ENCODE results near the gene RAN.
"Not testable (repeated sequence)": the region's sequence is repeated elsewhere in the genome, so short reads cannot be mapped to it uniquely, and the experiment has no call there.

Gene RAN

GRCh38 chr12:130881046-130881445, 9.2 kb downstream of the RAN start:
- Mint-ChIP-seq H3K4me1 (peaks cover 41% of the 10 kb centered on the region), H3K27me3 (no peaks in the 10 kb centered on the region), H3K4me3 (no peak overlapping the region)

GRCh38 chr12:130881548-130881947, 9.7 kb downstream of the RAN start:
- no peak overlapping the region for H3K4me3 Mint-ChIP-seq
- no peaks in the 10 kb centered on the region for H3K9me3 Mint-ChIP-seq
- H3K27ac Mint-ChIP-seq = no peak overlapping the region
- peaks cover 38% of the 10 kb centered on the region for H3K4me1 Mint-ChIP-seq
- no peaks in the 10 kb centered on the region for H3K27me3 Mint-ChIP-seq
- H3K36me3 Mint-ChIP-seq = peaks cover 10% of the 10 kb centered on the region

More at GRCh38 chr12:130881046-130881445, 9.2 kb downstream of the RAN start:
- Mint-ChIP-seq H3K27ac (peak overlapping the region; percentile 9), H3K36me3 (peaks cover 12% of the 10 kb centered on the region), H3K9me3 (no peaks in the 10 kb centered on the region)

GRCh38 chr12:130887190-130887589, 15.3 kb downstream of the RAN start:
- H3K4me3 Mint-ChIP-seq, H3K27me3 Mint-ChIP-seq, H3K36me3 Mint-ChIP-seq, H3K9me3 Mint-ChIP-seq, H3K4me1 Mint-ChIP-seq, H3K27ac Mint-ChIP-seq: not testable (repeated sequence)

- H3K4me1 Mint-ChIP-seq = no peaks in the 10 kb centered on the region
- peaks cover 7% of the 10 kb centered on the region for H3K9me3 Mint-ChIP-seq
- peaks cover 5% of the 10 kb centered on the region for H3K36me3 Mint-ChIP-seq
- no peak overlapping the region for H3K4me3 Mint-ChIP-seq
- no peak overlapping the region for H3K27ac Mint-ChIP-seq
- peaks cover 7% of the 10 kb centered on the region for H3K27me3 Mint-ChIP-seq
Observed at GRCh38 chr12:130904064-130904463, 32.2 kb downstream of the RAN start.

GRCh38 chr12:130904936-130905455, 33.1 kb downstream of the RAN start:
- H3K4me1 Mint-ChIP-seq, H3K36me3 Mint-ChIP-seq, H3K9me3 Mint-ChIP-seq, H3K27ac Mint-ChIP-seq, H3K4me3 Mint-ChIP-seq, H3K27me3 Mint-ChIP-seq: not testable (repeated sequence)

- Mint-ChIP-seq H3K4me1 (no peaks in the 10 kb centered on the region), H3K9me3 (peaks cover 24% of the 10 kb centered on the region), H3K36me3 (peaks cover 8% of the 10 kb centered on the region), H3K4me3 (no peak overlapping the region), H3K27ac (no peak overlapping the region), H3K27me3 (peaks cover 12% of the 10 kb centered on the region)
Observed at GRCh38 chr12:130909111-130909510, 37.2 kb downstream of the RAN start.

GRCh38 chr12:130911193-130911592, 39.3 kb downstream of the RAN start:
- Mint-ChIP-seq H3K9me3 (peaks cover 24% of the 10 kb centered on the region), H3K4me1 (no peaks in the 10 kb centered on the region), H3K27ac (no peak overlapping the region), H3K4me3 (no peak overlapping the region), H3K36me3 (peaks cover 8% of the 10 kb centered on the region), H3K27me3 (peaks cover 21% of the 10 kb centered on the region)

- Mint-ChIP-seq H3K4me1 (no peaks in the 10 kb centered on the region), H3K36me3 (peaks cover 7% of the 10 kb centered on the region), H3K27me3 (peaks cover 29% of the 10 kb centered on the region), H3K4me3 (no peak overlapping the region), H3K27ac (no peak overlapping the region), H3K9me3 (peaks cover 24% of the 10 kb centered on the region)
Observed at GRCh38 chr12:130911933-130912332, 40.1 kb downstream of the RAN start.

- Mint-ChIP-seq H3K27me3 (peaks cover 39% of the 10 kb centered on the region), H3K4me3 (no peak overlapping the region), H3K27ac (no peak overlapping the region), H3K36me3 (peaks cover 3% of the 10 kb centered on the region), H3K4me1 (no peaks in the 10 kb centered on the region), H3K9me3 (peaks cover 10% of the 10 kb centered on the region)
Observed at GRCh38 chr12:130916241-130916911, 44.5 kb downstream of the RAN start.

- Mint-ChIP-seq H3K27ac (no peak overlapping the region), H3K9me3 (no peaks in the 10 kb centered on the region), H3K4me1 (no peaks in the 10 kb centered on the region), H3K36me3 (no peaks in the 10 kb centered on the region), H3K4me3 (no peak overlapping the region), H3K27me3 (peaks cover 40% of the 10 kb centered on the region)
Observed at GRCh38 chr12:130917607-130918006, 45.7 kb downstream of the RAN start.

- Mint-ChIP-seq H3K4me3 (no peak overlapping the region), H3K27ac (no peak overlapping the region), H3K27me3 (peaks cover 39% of the 10 kb centered on the region), H3K36me3 (no peaks in the 10 kb centered on the region), H3K4me1 (no peaks in the 10 kb centered on the region), H3K9me3 (no peaks in the 10 kb centered on the region)
Observed at GRCh38 chr12:130919086-130919485, 47.2 kb downstream of the RAN start.

- no peak overlapping the region for H3K4me3 Mint-ChIP-seq
- peaks cover 34% of the 10 kb centered on the region for H3K27me3 Mint-ChIP-seq
- no peak overlapping the region for H3K27ac Mint-ChIP-seq
- H3K36me3 Mint-ChIP-seq = no peaks in the 10 kb centered on the region
- no peaks in the 10 kb centered on the region for H3K4me1 Mint-ChIP-seq
- H3K9me3 Mint-ChIP-seq = no peaks in the 10 kb centered on the region
Observed at GRCh38 chr12:130920119-130920703, 48.3 kb downstream of the RAN start.

- Mint-ChIP-seq H3K36me3 (no peaks in the 10 kb centered on the region), H3K9me3 (no peaks in the 10 kb centered on the region), H3K27ac (no peak overlapping the region), H3K27me3 (peaks cover 34% of the 10 kb centered on the region), H3K4me1 (no peaks in the 10 kb centered on the region), H3K4me3 (no peak overlapping the region)
Observed at GRCh38 chr12:130920723-130921381, 49.0 kb downstream of the RAN start.

GRCh38 chr12:130922511-130922953, 50.7 kb downstream of the RAN start:
- Mint-ChIP-seq H3K27me3 (peaks cover 23% of the 10 kb centered on the region), H3K27ac (no peak overlapping the region), H3K4me1 (no peaks in the 10 kb centered on the region), H3K9me3 (no peaks in the 10 kb centered on the region), H3K4me3 (no peak overlapping the region), H3K36me3 (no peaks in the 10 kb centered on the region)

- H3K9me3 Mint-ChIP-seq = no peaks in the 10 kb centered on the region
- no peaks in the 10 kb centered on the region for H3K36me3 Mint-ChIP-seq
- H3K4me1 Mint-ChIP-seq = no peaks in the 10 kb centered on the region
- no peak overlapping the region for H3K4me3 Mint-ChIP-seq
- H3K27me3 Mint-ChIP-seq = peaks cover 25% of the 10 kb centered on the region
- no peak overlapping the region for H3K27ac Mint-ChIP-seq
Observed at GRCh38 chr12:130924966-130925665, 53.2 kb downstream of the RAN start.

- H3K4me1 Mint-ChIP-seq = no peaks in the 10 kb centered on the region
Observed at GRCh38 chr12:130925666-130926015, 53.8 kb downstream of the RAN start.

More at GRCh38 chr12:130925666-130926015, 53.8 kb downstream of the RAN start:
- Mint-ChIP-seq H3K36me3 (no peaks in the 10 kb centered on the region), H3K9me3 (no peaks in the 10 kb centered on the region), H3K27me3 (peaks cover 25% of the 10 kb centered on the region), H3K27ac (no peak overlapping the region), H3K4me3 (no peak overlapping the region)

All from activated naive CD4-positive, alpha-beta T cell treated with anti-CD3 and anti-CD28 coated beads, Interleukin-2, amount 50 U/mL, for 24 hours (primary cell).